ENCODE measurements around the gene NFE2L2. TPM values are rescaled to one million over a fixed set of nuclear protein-coding genes. Genes with fewer than 3 reads are reported as not detected.

NFE2L2 gene
- polyA plus RNA-seq, 1 experiment, result 321 TPM

GRCh38 chr2:177282181-177282641 is 17.7 kb upstream of the NFE2L2 start:
- Histone ChIP-seq H3K27ac (ENCODE audit: low read depth, low read length) (peak overlapping the region; percentile 58), H3K9me3 (ENCODE audit: control insufficient read depth, insufficient read depth, low read length) (no peaks in the 10 kb centered on the region), H3K4me3 (ENCODE audit: low read depth, low read length) (no peak overlapping the region), H3K27me3 (ENCODE audit: control insufficient read depth, insufficient read depth, low read length) (no peaks in the 10 kb centered on the region)
- TF ChIP-seq, protein P1, sequence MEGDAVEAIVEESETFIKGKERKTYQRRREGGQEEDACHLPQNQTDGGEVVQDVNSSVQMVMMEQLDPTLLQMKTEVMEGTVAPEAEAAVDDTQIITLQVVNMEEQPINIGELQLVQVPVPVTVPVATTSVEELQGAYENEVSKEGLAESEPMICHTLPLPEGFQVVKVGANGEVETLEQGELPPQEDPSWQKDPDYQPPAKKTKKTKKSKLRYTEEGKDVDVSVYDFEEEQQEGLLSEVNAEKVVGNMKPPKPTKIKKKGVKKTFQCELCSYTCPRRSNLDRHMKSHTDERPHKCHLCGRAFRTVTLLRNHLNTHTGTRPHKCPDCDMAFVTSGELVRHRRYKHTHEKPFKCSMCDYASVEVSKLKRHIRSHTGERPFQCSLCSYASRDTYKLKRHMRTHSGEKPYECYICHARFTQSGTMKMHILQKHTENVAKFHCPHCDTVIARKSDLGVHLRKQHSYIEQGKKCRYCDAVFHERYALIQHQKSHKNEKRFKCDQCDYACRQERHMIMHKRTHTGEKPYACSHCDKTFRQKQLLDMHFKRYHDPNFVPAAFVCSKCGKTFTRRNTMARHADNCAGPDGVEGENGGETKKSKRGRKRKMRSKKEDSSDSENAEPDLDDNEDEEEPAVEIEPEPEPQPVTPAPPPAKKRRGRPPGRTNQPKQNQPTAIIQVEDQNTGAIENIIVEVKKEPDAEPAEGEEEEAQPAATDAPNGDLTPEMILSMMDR (IDR thresholded peaks at IDR 0.05; ENCODE audit: low read depth, low read length), result no peak
- peak; percentile 26 for DNase-seq (ENCODE audit: low read depth, low spot score)
- POLR2A ChIA-PET, result interaction anchor here (0.7 to 1.0 kb wide), 3 partner anchors 16 to 18 kb away, joined by 3 read pairs; partner anchors contain the start of gene NFE2L2
- CTCF ChIA-PET, result interaction anchor here (1.1 to 2.7 kb wide), 5 partner anchors 11 to 118 kb away, joined by 3 to 15 read pairs (median 8); no protein-coding TSS in a partner anchor

DNA sequence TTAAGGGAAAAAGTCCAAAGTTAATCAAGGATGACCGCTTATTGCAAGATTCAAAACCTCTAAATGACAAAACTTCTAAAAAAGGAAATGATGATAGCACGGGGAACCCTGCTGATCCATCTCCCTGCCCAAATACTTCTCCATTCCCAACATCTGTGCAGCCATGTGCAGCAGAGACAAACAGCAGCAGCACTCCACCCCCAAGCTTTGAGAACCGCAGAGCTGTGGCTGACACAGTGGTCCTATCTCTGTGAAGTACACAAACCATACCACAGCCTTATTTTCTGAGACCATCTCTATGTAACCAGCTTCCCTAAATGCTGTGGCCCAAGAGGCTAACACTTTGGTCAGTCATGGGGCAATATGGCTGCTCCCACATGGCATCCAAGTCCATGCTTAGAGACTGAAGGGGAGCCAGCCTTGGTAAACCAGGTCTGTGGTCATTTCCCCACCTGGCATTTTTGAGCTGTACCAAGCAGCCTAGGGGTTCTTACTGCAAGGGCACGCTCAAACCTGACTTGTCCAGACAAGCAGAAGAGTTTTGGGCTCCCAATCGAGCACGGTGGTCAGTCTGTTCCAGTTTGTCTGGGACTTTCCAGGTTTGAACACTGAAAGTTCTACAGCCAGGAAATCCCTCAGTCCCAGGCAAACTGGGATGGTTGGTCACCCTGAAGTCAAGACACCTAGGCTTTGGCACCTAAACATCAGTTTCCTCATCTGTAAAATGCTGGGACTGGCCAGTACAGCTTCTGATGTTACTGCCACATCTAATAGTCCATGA is 17.1 kb upstream of the NFE2L2 start:
- H3K4me3 ChIP-seq (ENCODE audit: low read depth, low read length), result no peak overlapping the region
- H3K27ac ChIP-seq (ENCODE audit: low read depth, low read length), result peak overlapping the region; percentile 58
- DNase-seq (ENCODE audit: low read depth, low spot score), result no peak
- no peaks in the 10 kb centered on the region for H3K9me3 ChIP-seq (ENCODE audit: control insufficient read depth, insufficient read depth, low read length)
- ChIA-PET POLR2A (interaction anchor here (0.8 to 1.0 kb wide), 2 partner anchors 15 to 17 kb away, joined by 3 read pairs; partner anchors contain the start of gene NFE2L2), CTCF (interaction anchor here (1.1 to 2.7 kb wide), 3 partner anchors 15 to 117 kb away, joined by 3 to 15 read pairs (median 9); no protein-coding TSS in a partner anchor)
- no peaks in the 10 kb centered on the region for H3K27me3 ChIP-seq (ENCODE audit: control insufficient read depth, insufficient read depth, low read length)
- TF ChIP-seq, protein P1 (IDR thresholded peaks at IDR 0.05; ENCODE audit: low read depth, low read length), result no peak

GRCh38 chr2:177279847-177280246 is 15.3 kb upstream of the NFE2L2 start:
- ChIA-PET POLR2A (no interaction called here), CTCF (interaction anchor here (1.1 kb wide), 1 partner anchor 17 kb away, joined by 3 read pairs; no protein-coding TSS in a partner anchor)
- TF ChIP-seq, protein P1 (IDR thresholded peaks at IDR 0.05; ENCODE audit: low read depth, low read length), result no peak
- H3K27me3 ChIP-seq (ENCODE audit: control insufficient read depth, insufficient read depth, low read length), result no peaks in the 10 kb centered on the region
- H3K27ac ChIP-seq (ENCODE audit: low read depth, low read length), result no peak overlapping the region
- DNase-seq (ENCODE audit: low read depth, low spot score), result no peak
- no peaks in the 10 kb centered on the region for H3K9me3 ChIP-seq (ENCODE audit: control insufficient read depth, insufficient read depth, low read length)
- H3K4me3 ChIP-seq (ENCODE audit: low read depth, low read length), result no peak overlapping the region

DNA sequence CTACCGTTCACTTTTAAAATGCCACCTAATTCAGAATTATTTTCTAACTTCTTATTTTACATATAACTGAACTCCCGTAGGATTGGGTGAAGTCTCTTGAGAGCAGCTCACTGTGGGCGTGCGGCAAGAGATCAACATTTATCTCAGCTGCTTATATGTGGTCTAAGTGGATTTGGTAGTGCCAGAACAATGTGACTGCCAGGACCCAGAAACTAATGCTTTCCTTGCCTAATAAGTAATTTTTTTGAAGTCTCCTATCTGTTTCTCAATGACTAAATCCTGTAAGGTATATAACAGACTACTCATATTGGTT is 11.2 kb upstream of the NFE2L2 start:
- no peak overlapping the region for H3K27ac ChIP-seq (ENCODE audit: low read depth, low read length)
- H3K9me3 ChIP-seq (ENCODE audit: control insufficient read depth, insufficient read depth, low read length), result no peaks in the 10 kb centered on the region
- ChIA-PET POLR2A (interaction anchor here (1.0 to 1.5 kb wide), 2 partner anchors 12 to 20 kb away, joined by 7 to 23 read pairs; partner anchors contain the start of gene NFE2L2), CTCF (interaction anchor here (0.6 to 1.1 kb wide), 4 partner anchors 20 to 111 kb away, joined by 3 read pairs; no protein-coding TSS in a partner anchor)
- peak; percentile 72 for DNase-seq (ENCODE audit: low read depth, low spot score)
- no peak overlapping the region for H3K4me3 ChIP-seq (ENCODE audit: low read depth, low read length)
- TF ChIP-seq, protein P1 (IDR thresholded peaks at IDR 0.05; ENCODE audit: low read depth, low read length), result no peak
- H3K27me3 ChIP-seq (ENCODE audit: control insufficient read depth, insufficient read depth, low read length), result no peaks in the 10 kb centered on the region
